ENCODE measurements around the gene XRN2.
A peak's percentile ranks its signal among the peaks of the same experiment; 100 is the strongest.

The XRN2 gene

DNA sequence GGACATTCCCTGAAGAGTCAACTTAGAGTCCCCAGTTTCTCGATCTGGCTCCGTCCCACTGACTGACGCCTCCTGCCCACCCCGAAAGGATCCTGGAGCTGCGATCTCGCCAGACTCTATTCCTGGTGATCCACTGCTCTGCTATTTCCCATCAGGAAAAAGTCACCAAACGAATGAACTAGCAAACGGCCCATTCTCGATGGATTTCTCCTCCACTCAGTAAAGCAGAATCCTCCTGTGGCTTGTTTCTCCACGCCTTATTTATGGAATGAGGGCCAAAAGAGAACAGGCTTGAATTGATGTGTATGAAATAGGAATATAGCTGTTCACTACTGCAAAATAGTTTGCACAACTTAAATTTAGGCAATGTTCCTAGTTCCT, 88.8 kb downstream of the XRN2 start:
- H3K27ac ChIP-seq (replicated peaks; ENCODE audit: low read length): no peak overlapping the region
- no peak overlapping the region for H3K23ac ChIP-seq (ENCODE audit: low read depth, low read length, poor library complexity)
- no peak overlapping the region for H3K14ac ChIP-seq (ENCODE audit: low read length)
- no peak overlapping the region for H2BK120ac ChIP-seq (ENCODE audit: low read depth, low read length)
- H3K18ac ChIP-seq (ENCODE audit: low read length): no peak overlapping the region
- no peak overlapping the region for H3K4ac ChIP-seq (ENCODE audit: low read length)
- H3K4me3 ChIP-seq (ENCODE audit: low read length in 2 of 2): no peak overlapping the region
- H2BK15ac ChIP-seq (ENCODE audit: low read length): no peak overlapping the region
- H3K9me3 ChIP-seq (replicated peaks in 1 of 2; ENCODE audit: control insufficient read depth in 2 of 2, insufficient read depth in 1 of 2, low read depth in 1 of 2, low read length in 2 of 2): peaks cover 0 to 3% of the 10 kb centered on the region in 2 donors
- peaks cover 0 to 40% of the 10 kb centered on the region in 2 donors for H3K36me3 ChIP-seq (replicated peaks in 1 of 2; ENCODE audit: control insufficient read depth in 2 of 2, insufficient read depth in 2 of 2, low read length in 2 of 2)
- no peak overlapping the region for H2BK5ac ChIP-seq (ENCODE audit: low read length)
- WGBS, 2 donors (ENCODE audit: extremely low coverage in 2 of 2, insufficient read length in 2 of 2, insufficient replicate concordance in 1 of 2): no CpG with 5 or more reads among the region's 10 CpGs
- H3K27me3 ChIP-seq (ENCODE audit: control insufficient read depth in 3 of 3, insufficient read depth in 3 of 3, low read depth in 1 of 3, low read length in 3 of 3): peaks cover 16 to 68% (median 45%) of the 10 kb centered on the region in 3 experiments
- no peak overlapping the region for H2AK5ac ChIP-seq (ENCODE audit: low read depth, low read length)
- peak overlapping the region; percentile 61 for H3K4me2 ChIP-seq (ENCODE audit: insufficient read depth, low read length, poor library complexity, severe bottlenecking)
- H2AFZ ChIP-seq (ENCODE audit: low read length): no peak overlapping the region
- H4K8ac ChIP-seq (ENCODE audit: low read depth, low read length): no peak overlapping the region
- H3K9ac ChIP-seq (ENCODE audit: low read depth, low read length, poor library complexity): no peak overlapping the region
- peaks cover 0 to 4% of the 10 kb centered on the region in 2 donors for H3K4me1 ChIP-seq (ENCODE audit: control insufficient read depth in 2 of 2, insufficient read depth in 1 of 2, low read depth in 1 of 2, low read length in 2 of 2)
- H4K91ac ChIP-seq (ENCODE audit: low read depth, low read length, poor library complexity): no peak overlapping the region
- no peaks in the 10 kb centered on the region for H3K79me1 ChIP-seq (ENCODE audit: low read depth, low read length)
- H2BK12ac ChIP-seq (ENCODE audit: low read length): no peak overlapping the region
- DNase-seq (ENCODE audit: low spot score): no peak

GRCh38 chr20:21393166-21393565, 90.0 kb downstream of the XRN2 start:
- DNase-seq (ENCODE audit: low spot score): no peak
- Histone ChIP-seq H3K79me1 (ENCODE audit: low read depth, low read length) (no peaks in the 10 kb centered on the region), H2AFZ (ENCODE audit: low read length) (no peak overlapping the region), H3K9me3 (replicated peaks in 1 of 2; ENCODE audit: control insufficient read depth in 2 of 2, insufficient read depth in 1 of 2, low read depth in 1 of 2, low read length in 2 of 2) (peaks cover 0 to 3% of the 10 kb centered on the region in 2 donors), H3K27me3 (ENCODE audit: control insufficient read depth in 3 of 3, insufficient read depth in 3 of 3, low read depth in 1 of 3, low read length in 3 of 3) (peaks cover 26 to 80% (median 58%) of the 10 kb centered on the region in 3 experiments), H3K18ac (ENCODE audit: low read length) (no peak overlapping the region), H4K8ac (ENCODE audit: low read depth, low read length) (no peak overlapping the region), H3K23ac (ENCODE audit: low read depth, low read length, poor library complexity) (no peak overlapping the region), H3K4me2 (ENCODE audit: insufficient read depth, low read length, poor library complexity, severe bottlenecking) (no peak overlapping the region), H3K4me1 (ENCODE audit: control insufficient read depth in 2 of 2, insufficient read depth in 1 of 2, low read depth in 1 of 2, low read length in 2 of 2) (peaks cover 0 to 4% of the 10 kb centered on the region in 2 donors), H2BK12ac (ENCODE audit: low read length) (no peak overlapping the region), H3K36me3 (replicated peaks in 1 of 2; ENCODE audit: control insufficient read depth in 2 of 2, insufficient read depth in 2 of 2, low read length in 2 of 2) (peaks cover 0 to 28% of the 10 kb centered on the region in 2 donors), H2BK5ac (ENCODE audit: low read length) (no peak overlapping the region), H2BK15ac (ENCODE audit: low read length) (no peak overlapping the region), H3K4me3 (ENCODE audit: low read length in 2 of 2) (no peak overlapping the region), H3K4ac (ENCODE audit: low read length) (no peak overlapping the region), H2AK5ac (ENCODE audit: low read depth, low read length) (no peak overlapping the region), H4K91ac (ENCODE audit: low read depth, low read length, poor library complexity) (no peak overlapping the region), H3K14ac (ENCODE audit: low read length) (no peak overlapping the region), H2BK120ac (ENCODE audit: low read depth, low read length) (no peak overlapping the region), H3K27ac (replicated peaks; ENCODE audit: low read length) (no peak overlapping the region), H3K9ac (ENCODE audit: low read depth, low read length, poor library complexity) (no peak overlapping the region)
- no CpG with 5 or more reads among the region's 4 CpGs for WGBS, 2 donors (ENCODE audit: extremely low coverage in 2 of 2, insufficient read length in 2 of 2, insufficient replicate concordance in 1 of 2)

DNA sequence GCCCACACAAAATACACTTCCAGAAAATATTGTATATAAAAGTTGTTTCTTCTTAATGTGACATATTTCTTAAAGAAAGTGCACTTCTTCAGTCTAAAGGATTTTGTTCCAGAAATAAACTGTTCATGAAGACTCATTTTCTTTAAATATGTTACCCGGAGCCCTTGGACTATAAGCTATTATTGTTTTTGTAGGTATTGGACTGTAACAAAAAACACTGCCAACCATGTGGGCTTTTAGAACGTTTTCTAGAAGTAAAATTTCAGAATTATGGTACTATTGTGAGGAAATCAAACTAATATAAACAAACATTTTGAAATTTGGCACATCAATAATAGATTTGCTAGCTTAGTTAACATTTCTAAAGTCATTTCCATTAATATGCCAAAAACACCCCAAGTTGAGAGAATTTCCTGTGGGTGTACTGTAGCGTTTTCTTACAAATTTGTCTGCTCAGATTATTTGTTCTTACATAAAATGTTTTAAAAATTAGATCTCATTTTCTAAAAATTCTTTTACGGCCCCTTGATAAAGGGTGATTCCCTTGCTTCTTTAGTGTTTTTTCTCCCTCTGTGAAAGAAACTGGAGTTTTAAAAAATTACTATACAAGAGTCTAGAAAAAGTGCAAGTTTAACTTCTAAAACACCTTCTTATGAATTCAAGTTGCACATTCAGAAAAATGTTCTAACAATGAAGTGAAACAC, 90.8 kb downstream of the XRN2 start:
- Histone ChIP-seq H3K23ac (ENCODE audit: low read depth, low read length, poor library complexity) (no peak overlapping the region), H3K9me3 (replicated peaks in 1 of 2; ENCODE audit: control insufficient read depth in 2 of 2, insufficient read depth in 1 of 2, low read depth in 1 of 2, low read length in 2 of 2) (peaks cover 0 to 3% of the 10 kb centered on the region in 2 donors), H3K36me3 (replicated peaks in 1 of 2; ENCODE audit: control insufficient read depth in 2 of 2, insufficient read depth in 2 of 2, low read length in 2 of 2) (peaks cover 0 to 20% of the 10 kb centered on the region in 2 donors), H3K18ac (ENCODE audit: low read length) (no peak overlapping the region), H3K14ac (ENCODE audit: low read length) (no peak overlapping the region), H2BK120ac (ENCODE audit: low read depth, low read length) (no peak overlapping the region), H3K9ac (ENCODE audit: low read depth, low read length, poor library complexity) (no peak overlapping the region), H2BK15ac (ENCODE audit: low read length) (no peak overlapping the region), H3K4me1 (ENCODE audit: control insufficient read depth in 2 of 2, insufficient read depth in 1 of 2, low read depth in 1 of 2, low read length in 2 of 2) (peaks cover 0 to 4% of the 10 kb centered on the region in 2 donors), H3K4me3 (ENCODE audit: low read length in 2 of 2) (no peak overlapping the region), H3K27ac (replicated peaks; ENCODE audit: low read length) (no peak overlapping the region), H2BK12ac (ENCODE audit: low read length) (no peak overlapping the region), H2AK5ac (ENCODE audit: low read depth, low read length) (no peak overlapping the region), H3K79me1 (ENCODE audit: low read depth, low read length) (no peaks in the 10 kb centered on the region), H2BK5ac (ENCODE audit: low read length) (no peak overlapping the region), H3K27me3 (ENCODE audit: control insufficient read depth in 3 of 3, insufficient read depth in 3 of 3, low read depth in 1 of 3, low read length in 3 of 3) (peaks cover 26 to 88% (median 60%) of the 10 kb centered on the region in 3 experiments), H3K4me2 (ENCODE audit: insufficient read depth, low read length, poor library complexity, severe bottlenecking) (no peak overlapping the region), H4K8ac (ENCODE audit: low read depth, low read length) (no peak overlapping the region), H3K4ac (ENCODE audit: low read length) (no peak overlapping the region), H2AFZ (ENCODE audit: low read length) (no peak overlapping the region), H4K91ac (ENCODE audit: low read depth, low read length, poor library complexity) (no peak overlapping the region)
- DNase-seq (ENCODE audit: low spot score): no peak
- no CpG with 5 or more reads among the region's 4 CpGs for WGBS, 2 donors (ENCODE audit: extremely low coverage in 2 of 2, insufficient read length in 2 of 2, insufficient replicate concordance in 1 of 2)

GRCh38 chr20:21394551-21394950, 91.4 kb downstream of the XRN2 start:
- H2BK12ac ChIP-seq (ENCODE audit: low read length): no peak overlapping the region
- H4K8ac ChIP-seq (ENCODE audit: low read depth, low read length): no peak overlapping the region
- H2AK5ac ChIP-seq (ENCODE audit: low read depth, low read length): no peak overlapping the region
- no peak overlapping the region for H3K14ac ChIP-seq (ENCODE audit: low read length)
- H4K91ac ChIP-seq (ENCODE audit: low read depth, low read length, poor library complexity): no peak overlapping the region
- H3K23ac ChIP-seq (ENCODE audit: low read depth, low read length, poor library complexity): no peak overlapping the region
- peaks cover 0 to 14% of the 10 kb centered on the region in 2 donors for H3K36me3 ChIP-seq (replicated peaks in 1 of 2; ENCODE audit: control insufficient read depth in 2 of 2, insufficient read depth in 2 of 2, low read length in 2 of 2)
- peaks cover 0 to 4% of the 10 kb centered on the region in 2 donors for H3K4me1 ChIP-seq (ENCODE audit: control insufficient read depth in 2 of 2, insufficient read depth in 1 of 2, low read depth in 1 of 2, low read length in 2 of 2)
- H3K27ac ChIP-seq (replicated peaks; ENCODE audit: low read length): no peak overlapping the region
- no peak overlapping the region for H3K9ac ChIP-seq (ENCODE audit: low read depth, low read length, poor library complexity)
- H2BK120ac ChIP-seq (ENCODE audit: low read depth, low read length): no peak overlapping the region
- H3K4me3 ChIP-seq (ENCODE audit: low read length in 2 of 2): no peak overlapping the region
- no peak overlapping the region for H2BK5ac ChIP-seq (ENCODE audit: low read length)
- no peak for DNase-seq (ENCODE audit: low spot score)
- H3K9me3 ChIP-seq (replicated peaks in 1 of 2; ENCODE audit: control insufficient read depth in 2 of 2, insufficient read depth in 1 of 2, low read depth in 1 of 2, low read length in 2 of 2): peaks cover 0 to 3% of the 10 kb centered on the region in 2 donors
- H2BK15ac ChIP-seq (ENCODE audit: low read length): no peak overlapping the region
- no CpG with 5 or more reads among the region's 3 CpGs for WGBS, 2 donors (ENCODE audit: extremely low coverage in 2 of 2, insufficient read length in 2 of 2, insufficient replicate concordance in 1 of 2)
- no peak overlapping the region for H2AFZ ChIP-seq (ENCODE audit: low read length)
- no peaks in the 10 kb centered on the region for H3K79me1 ChIP-seq (ENCODE audit: low read depth, low read length)
- H3K4me2 ChIP-seq (ENCODE audit: insufficient read depth, low read length, poor library complexity, severe bottlenecking): no peak overlapping the region
- no peak overlapping the region for H3K18ac ChIP-seq (ENCODE audit: low read length)
- peaks cover 26 to 94% (median 62%) of the 10 kb centered on the region in 3 experiments for H3K27me3 ChIP-seq (ENCODE audit: control insufficient read depth in 3 of 3, insufficient read depth in 3 of 3, low read depth in 1 of 3, low read length in 3 of 3)
- no peak overlapping the region for H3K4ac ChIP-seq (ENCODE audit: low read length)
